SHP77 treated with DMSO at 0.1 percent for 48 hours (cell line): ENCODE measurements around the gene GHSR.
"Not testable (repeated sequence)": the region's sequence is repeated elsewhere in the genome, so short reads cannot be mapped to it uniquely, and the experiment has no call there.

Experiments
- DNase-seq: peaks from one replicate; lab custom pipeline; 2025; lab: John Stamatoyannopoulos, UW

GHSR gene, protein sequence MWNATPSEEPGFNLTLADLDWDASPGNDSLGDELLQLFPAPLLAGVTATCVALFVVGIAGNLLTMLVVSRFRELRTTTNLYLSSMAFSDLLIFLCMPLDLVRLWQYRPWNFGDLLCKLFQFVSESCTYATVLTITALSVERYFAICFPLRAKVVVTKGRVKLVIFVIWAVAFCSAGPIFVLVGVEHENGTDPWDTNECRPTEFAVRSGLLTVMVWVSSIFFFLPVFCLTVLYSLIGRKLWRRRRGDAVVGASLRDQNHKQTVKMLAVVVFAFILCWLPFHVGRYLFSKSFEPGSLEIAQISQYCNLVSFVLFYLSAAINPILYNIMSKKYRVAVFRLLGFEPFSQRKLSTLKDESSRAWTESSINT

DNA sequence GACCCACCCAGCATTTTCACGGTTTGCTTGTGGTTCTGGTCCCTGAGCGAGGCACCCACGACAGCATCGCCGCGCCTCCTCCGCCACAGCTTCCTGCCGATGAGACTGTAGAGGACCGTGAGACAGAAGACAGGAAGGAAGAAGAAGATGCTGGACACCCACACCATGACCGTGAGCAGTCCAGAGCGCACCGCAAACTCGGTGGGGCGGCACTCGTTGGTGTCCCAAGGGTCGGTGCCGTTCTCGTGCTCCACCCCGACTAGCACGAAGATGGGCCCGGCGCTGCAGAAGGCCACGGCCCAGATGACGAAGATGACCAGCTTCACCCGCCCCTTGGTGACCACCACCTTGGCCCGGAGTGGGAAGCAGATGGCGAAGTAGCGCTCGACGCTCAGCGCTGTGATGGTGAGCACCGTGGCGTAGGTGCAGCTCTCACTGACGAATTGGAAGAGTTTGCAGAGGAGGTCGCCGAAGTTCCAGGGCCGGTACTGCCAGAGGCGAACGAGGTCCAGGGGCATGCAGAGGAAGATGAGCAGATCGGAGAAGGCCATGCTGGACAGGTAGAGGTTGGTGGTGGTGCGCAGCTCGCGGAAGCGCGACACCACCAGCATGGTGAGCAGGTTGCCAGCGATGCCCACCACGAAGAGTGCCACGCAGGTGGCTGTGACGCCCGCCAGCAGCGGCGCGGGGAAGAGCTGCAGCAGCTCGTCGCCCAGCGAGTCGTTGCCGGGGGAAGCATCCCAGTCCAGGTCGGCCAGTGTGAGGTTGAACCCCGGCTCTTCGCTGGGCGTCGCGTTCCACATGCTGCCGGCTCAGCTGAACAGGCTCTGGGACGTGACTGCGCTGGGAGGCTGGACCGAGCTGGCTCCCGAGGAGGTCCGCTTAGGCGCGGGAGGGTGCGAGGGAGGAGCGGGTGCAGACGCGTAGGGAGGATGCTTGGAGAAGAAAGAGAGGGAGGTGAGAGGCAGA is at the start of gene GHSR:
TSS of gene GHSR (minus strand) at position 846 of the 969 bp plus-strand sequence. CDS start at position 803, 43 bp downstream.
- DNase-seq = no peak

DNA sequence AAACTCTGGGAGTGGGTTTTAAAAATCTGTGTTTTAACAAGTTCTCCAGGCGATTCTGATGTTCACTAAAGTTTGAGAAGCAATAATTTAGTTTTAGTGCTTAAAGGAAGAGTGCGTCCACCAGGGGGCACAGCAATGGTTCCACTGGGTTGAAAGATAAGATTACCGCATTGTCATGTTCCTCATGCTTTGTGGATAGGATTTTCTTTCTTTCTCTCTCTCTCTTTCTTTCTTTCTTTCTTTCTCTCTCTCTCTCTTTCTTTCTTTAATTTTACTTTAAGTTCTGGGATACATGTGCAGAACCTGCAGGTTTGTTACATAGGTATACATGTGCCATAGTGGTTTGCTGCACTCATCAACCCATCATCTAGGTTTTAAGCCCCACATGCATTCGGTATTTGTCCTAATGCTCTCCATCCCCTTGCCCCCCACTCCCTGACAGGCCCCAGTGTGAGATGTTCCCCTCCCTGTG is 42.0 kb upstream of the GHSR start:
- DNase-seq = not testable (repeated sequence)

DNA sequence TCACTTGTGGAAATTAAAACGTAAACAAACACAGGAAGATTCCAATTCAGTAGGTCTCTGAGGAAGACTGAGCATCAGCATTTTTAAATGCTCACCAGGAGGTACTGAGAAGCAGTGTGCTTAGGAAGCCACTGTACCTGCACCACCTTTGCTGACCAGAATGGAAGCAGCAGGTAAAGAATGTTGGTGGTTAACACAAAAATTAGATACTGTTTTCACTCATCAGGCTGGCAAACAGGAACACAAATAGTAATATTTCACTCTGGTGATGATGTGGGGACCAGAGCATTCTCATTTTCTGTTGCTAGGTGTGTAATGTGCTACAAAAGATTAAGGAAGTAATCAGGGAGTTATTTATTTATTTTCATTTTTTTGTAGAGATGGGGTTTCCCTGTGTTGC is 29.9 kb upstream of the GHSR start:
- no peak for DNase-seq

DNA sequence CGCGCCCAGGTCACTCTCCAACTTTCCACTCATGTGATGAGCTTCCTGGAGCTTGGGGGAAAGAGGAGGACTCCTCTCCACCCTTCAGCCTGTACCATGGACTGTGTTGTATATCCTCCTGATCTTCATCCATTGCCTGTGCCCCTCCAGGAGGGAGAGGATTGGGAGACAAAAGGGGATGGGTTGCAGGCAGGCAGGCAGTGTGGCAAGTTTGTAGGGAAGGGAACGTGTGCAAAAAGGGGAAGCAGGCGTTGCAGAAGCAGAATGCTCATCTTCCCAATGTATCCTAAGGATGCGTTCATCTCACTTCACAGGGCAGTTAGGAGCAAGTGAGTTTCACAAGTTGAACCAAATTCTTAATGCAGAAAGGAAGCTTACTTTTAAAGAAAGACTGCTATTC is 28.1 kb upstream of the GHSR start:
- no peak for DNase-seq

DNA sequence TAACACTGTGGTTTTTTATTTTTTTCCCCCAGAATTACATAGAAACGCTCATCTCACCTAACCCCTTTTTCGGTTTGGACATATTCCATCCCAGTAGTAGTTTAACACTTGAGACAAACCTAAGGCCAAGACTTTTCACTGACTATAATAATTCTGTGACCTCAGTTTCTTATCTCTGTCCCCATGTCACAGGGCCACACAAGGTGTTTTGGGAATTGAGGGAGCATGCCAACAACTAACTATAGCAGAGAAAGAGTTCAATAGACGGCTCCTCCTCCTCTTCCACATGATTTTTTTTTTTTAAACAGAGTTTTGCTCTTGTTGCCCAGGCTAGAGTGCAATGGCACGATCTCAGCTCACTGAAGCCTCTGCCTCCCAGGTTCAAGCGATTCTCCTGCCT is 27.4 kb upstream of the GHSR start:
- DNase-seq = no peak

DNA sequence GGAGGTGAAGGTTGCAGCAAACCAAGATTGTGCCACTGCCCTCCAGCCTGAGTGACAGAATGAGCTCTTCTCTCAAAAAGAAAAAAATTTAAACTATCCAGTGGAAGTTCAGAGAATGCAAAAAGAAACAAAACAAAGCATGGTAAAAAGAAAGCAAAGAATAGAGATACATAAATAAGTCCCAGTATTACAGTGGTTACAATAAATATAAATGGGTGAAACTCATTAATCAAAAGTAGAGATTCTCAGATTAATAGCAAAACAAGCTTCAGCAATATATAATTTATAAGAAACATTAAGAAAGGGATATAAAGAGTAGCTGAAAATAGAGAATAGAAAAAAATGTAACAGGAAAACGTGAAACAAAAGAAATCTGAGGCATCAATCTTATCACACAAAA is 23.6 kb upstream of the GHSR start:
- no peak for DNase-seq

DNA sequence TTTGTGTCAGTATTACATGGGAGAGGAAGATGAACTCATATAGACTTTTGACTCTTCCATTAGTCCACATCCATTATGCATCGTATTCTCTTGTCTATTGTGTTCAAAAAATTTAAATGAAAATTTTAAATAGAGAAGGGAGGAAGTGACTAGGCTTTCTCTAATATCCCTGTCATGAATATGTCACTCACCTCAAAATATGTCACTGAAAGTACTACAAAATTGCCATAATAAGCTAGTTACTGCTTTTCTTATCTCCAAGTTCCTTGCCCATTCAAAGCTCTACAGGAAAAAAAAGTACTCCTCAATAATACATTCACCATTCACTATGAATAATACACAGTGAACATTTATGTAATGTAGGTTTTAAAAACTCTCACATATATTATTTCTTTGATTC is 22.3 kb upstream of the GHSR start:
- no peak for DNase-seq

DNA sequence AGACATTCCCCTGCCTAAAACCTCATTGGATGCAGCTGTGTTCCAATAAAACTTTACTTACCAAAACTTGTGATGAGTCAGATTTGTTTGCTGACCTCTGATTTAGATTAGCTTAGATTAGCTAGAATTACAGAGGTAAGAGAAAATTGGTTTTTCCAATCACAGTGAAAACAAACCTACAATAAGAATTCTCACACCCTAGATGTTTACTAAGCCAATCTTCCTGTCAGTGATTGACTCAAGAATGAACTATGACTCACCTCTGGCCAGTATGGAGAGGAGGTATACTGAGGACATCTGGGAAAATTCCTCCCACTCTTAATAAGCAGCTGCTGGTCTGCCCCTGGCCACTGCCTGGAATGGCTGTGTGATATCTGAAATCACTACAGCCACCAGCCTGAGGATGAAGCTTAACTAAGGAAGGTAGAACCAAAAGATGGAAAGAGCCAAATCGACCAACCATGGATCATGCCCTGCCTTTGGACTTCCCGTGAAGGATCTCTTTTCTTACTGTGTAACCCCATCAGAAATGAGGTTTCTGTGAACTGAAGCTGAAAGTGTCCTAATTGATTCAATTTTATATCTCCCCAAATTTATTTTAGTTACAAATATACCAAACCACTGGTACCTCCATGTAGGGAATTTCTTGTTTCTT is 19.0 kb upstream of the GHSR start:
- no peak for DNase-seq

DNA sequence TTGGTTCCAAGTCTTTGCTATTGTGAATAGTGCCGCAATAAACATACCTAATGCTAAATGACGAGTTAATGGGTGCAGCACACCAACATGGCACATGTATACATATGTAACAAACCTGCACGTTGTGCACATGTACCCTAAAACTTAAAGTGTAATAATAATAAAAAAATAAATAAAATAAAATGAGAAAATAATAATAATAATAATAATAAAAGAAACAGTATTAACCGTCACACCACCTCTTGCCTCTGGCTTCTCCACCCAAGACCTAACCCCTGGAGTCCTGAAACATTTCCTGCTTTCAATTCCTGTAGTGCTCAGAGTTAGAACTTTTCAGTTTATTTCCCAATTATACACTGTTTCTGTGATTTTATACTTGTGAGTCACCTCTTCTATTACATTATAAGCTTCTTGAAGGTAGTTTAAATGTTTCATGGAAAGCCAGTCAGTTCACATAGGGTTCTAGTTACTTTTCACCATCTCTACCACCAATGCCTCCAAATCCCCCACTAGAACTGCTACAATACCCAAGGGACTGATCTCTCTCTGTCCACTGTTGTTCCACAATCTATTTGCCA is 18.4 kb upstream of the GHSR start:
- DNase-seq = no peak

DNA sequence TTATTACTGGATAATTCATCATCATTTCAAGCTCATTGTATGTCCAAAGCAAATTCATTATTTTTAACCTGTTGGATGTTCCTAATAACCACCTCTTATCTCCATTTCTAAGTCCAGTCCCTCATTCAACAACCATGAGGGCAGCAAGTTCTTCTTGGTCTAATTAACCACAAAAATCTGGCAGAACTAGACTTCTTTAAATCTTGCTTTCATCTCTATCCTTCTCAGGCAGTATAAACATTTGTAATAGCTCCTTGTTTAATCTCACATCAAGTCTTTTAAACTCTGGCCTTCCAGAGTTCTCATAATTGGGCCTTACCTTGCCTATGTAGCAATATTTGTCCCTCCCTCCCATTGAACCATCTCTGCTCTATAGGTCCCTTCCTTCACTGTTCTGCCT is 17.0 kb upstream of the GHSR start:
- no peak for DNase-seq

DNA sequence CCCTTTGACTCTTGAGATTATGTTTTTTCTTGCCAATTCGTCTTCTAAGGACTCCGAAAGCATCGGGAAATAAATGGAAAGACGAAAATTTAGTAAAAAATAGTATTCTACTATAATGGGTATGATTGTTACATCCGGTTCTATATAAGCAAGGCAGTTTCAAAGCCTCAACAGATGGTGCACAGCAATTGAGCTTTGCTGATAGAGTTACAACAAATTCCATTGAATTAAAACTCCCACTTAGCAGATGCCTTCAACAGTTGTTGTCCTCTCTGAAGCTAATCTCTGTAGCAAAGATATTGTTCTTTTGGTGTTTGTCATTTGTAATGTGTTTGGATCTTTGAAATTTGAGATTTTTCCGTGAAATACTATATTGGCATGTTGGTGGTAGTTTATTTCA is 16.1 kb upstream of the GHSR start:
- DNase-seq = no peak

DNA sequence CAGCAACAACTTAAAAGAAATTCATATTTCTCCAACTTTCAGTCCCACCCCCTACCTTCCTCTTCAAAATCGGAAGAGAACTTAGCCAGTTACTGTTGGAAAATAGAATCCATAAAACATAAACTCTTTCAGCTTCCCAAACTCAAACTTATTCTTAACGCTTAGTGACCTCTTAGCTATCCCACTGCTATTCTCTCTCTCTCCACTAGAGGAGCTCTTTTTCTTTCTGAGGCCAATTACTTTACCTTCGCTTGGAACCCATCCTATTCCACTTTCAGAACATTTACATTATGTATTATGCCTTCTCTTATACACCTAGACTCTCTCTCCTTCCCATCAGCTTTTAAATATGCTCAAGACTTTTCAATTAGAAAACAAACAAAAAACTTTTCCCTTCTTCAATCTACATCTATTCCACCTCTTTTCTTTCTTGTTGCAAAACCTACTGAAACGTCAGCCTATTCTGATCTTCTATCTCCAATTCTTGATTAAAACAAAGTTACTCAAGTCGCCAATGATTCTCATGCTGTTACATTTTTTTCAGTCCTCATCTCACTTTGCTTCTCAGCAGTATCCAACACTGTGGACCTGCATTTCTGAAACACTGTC is 13.4 kb upstream of the GHSR start:
- DNase-seq = peak; percentile 39

DNA sequence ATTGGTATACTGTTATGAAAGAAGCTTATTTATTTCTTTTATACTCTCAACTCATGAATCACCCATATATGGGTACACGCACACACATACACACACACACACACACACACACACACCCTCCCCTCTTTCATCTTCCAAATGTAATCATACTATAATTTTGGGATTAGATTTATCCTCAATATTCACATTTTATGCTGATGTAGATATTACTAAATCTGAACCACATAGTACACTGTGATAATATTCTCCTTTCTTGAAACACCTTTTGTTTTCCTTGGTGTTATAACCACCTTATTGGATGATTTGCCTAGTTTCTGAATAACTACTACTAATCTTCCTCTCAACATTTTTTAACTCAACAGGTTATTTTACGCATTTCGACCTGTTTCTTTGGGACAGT is 8.1 kb upstream of the GHSR start:
- DNase-seq = no peak

DNA sequence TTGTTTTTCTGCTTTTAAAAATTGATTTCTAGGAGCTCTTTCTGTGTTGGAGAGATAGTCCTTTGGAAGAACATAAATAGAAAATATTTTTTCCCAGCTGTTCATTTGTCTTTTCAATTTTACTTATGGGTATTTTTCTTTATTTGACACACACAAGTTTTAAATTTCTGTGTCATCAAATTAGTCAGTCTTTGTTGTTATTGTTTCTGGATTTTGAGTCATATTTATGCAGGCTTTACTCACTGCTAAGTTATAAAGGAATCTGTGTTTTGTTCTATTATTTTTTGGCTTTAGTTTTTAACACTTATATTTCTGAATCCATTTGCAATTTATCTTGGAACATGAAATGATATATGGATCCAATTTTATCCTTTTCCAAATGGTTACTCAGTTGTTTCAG is 5.9 kb upstream of the GHSR start:
- no peak for DNase-seq

DNA sequence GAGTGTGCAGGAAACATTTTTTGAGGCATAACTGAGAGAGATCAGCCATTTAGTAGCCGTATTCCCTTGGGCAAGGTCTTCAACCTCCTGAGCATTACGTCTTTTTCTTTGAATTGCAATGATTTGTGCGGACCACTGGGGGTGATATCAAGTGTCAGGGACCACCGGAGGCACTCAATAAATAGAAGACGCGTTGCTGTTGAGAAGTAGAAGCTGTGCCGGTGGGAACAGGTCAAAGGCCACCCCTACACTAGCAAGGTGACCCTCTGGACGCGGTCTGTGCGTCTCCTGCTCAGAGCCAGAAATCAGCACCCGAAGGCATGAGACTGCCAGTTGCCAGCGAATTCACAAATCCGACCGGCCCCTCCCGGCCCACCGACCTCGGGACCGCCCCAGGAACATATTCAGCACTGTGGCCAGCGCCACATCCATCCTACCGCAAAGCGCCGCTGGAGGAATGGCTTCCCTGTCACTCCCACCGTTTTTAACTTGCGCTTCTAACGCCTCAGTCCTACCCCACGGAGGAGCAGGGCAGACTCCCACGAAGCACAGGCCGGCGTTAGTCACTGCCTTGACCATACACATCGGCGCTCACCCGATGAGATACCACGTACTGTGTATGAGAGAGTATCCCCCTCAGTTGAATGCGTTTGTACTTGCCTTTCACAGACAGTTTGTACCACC is 1.4 kb upstream of the GHSR start:
- DNase-seq = no peak

DNA sequence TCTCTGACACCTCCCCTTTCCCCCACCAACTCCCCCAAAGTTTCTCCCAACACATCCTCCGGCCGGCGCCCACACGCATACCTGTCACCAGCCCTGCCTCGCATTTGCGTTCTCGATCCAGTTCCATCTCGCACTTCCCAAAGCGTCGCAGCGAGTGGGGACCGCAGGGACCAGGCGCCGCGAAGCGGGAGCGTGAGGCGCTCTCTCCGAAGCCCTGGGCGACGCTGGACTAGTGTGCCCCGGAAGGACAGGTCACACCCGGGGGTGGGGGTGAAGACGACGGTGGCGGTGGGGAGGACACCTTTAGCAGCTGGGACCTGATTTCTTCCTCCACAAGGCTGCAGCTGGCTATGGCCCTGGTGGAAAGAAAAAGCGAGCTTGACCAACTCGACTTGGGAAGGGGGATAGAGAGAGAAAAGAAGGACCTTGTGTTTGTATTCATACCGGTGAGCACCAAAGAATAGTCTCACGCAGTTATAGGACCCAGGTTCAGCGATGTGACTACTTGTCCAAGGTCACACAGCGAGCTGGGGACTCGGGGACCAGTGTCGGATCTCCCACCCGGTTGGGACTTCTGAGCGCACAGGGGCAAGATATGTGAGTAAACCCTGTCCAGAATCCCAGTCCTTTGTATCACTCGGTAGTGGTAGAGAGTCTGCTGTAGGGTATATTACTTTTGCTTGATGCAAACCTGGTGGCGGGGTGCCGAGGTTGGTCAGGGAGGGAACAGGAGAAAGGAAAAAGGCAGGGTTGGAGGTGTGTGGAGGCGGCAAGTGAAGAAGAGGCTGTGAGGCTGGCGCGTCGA is 607 bp upstream of the GHSR start:
- DNase-seq = no peak

DNA sequence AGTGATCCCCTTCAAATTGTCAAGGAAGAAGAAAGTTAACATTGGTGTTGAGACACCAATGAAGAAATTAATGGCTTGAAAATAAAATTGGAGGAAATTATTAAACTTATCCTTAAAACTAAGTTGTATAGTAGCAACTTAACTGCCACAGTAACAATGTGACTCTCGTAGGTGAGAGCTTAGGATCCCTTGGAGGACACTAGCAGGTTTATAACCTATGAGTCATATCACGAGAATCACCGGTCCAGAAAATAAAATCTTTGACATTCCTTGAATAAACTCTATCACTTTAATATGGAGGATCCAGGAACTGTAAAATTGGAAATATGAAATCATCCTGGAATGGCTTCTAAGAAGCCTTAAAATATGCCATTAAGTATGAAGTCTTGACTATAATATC is 2.1 kb downstream of the GHSR start:
- no peak for DNase-seq

DNA sequence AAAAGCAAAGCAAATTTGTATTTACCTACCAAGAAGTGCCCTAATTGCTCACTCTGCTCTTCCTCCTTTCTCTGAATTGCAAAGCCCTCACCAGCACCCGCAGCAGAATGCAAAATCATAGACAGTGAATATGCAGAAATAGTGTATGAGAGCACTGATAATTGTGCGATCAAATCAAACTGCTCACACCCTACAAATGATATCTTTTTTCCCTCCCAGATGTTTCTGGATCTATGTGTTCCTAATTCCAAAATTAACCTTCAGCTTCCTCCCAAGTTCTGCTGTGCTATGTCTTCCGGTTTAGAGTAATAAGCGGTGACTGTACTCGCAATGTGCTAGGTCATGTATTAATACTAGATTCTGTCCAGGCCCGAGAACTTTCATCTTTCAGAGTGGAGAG is 3.4 kb downstream of the GHSR start:
- no peak for DNase-seq

DNA sequence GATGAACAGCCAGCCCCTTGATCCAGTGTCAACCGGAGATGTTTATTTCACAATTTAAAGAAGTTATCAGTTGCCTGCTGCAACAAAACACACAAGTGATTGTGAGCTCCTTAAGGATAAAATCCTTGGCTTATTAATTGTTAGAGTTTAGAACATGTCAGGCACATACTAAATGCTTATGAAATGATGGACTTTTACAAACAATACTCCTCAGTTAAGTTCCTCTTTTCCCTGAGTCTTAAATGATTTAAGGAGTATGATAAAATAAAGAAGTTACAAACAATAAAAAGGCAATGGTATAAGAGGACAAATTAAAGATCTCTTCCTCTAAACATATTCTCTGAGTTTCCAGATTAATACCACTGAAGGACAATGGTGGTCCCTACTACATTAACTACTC is 5.7 kb downstream of the GHSR start:
- DNase-seq = no peak

DNA sequence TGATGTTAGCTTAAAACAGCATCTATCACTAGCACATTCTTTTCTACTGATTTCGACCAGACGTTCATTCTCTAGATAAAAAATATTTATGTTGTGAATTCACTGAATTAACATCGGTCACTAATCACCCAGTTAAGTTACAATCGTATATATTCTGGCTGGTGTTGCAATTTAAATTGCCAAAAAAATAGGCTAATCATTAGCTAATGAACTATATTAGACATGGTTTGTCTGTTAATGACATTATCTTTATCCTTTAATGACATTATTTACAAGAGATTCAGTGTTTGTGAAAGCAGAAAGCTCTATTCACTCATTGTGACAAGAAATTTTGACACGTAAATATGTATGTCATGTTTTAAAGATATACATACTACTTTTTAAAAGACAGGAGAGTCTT is 6.7 kb downstream of the GHSR start:
- DNase-seq = no peak
